HepG2 (cell line): ENCODE measurements around the gene ATG4B. TPM values are rescaled to one million over a fixed set of nuclear protein-coding genes. Genes with fewer than 3 reads are reported as not detected.

Source experiments
- AHR ChIP-seq: IDR thresholded peaks from 2 replicates; pipeline ENCODE4 v1.6.1; 2018; ENCODE audit warnings: missing genetic modification reagents, missing compliant biosample characterization
- ARNT ChIP-seq: fragments of 450-650 bp; IDR thresholded peaks from 2 replicates; pipeline ENCODE4 v1.6.1; 2017
- ATM ChIP-seq: fragments of 450-650 bp; IDR thresholded peaks from 2 replicates; pipeline ENCODE4 v1.7.1; 2017; ENCODE audit warnings: mild to moderate bottlenecking, borderline replicate concordance
- CHD2 ChIP-seq: IDR thresholded peaks from 2 replicates; pipeline ENCODE4 v1.6.1; 2011; ENCODE audit warnings: low read depth, low read length, improper control_type of control experiment
- DPF2 ChIP-seq: sonication (generic); formaldehyde crosslinking; IDR thresholded peaks from 2 replicates; pipeline ENCODE4 v1.4.0; 2020; ENCODE audit warnings: mild to moderate bottlenecking, low read depth, missing genetic modification reagents, borderline replicate concordance
- GABPA ChIP-seq, 2 experiments: IDR thresholded peaks; 2 replicates each; pipeline ENCODE4 v1.6.1; 2011 to 2016; ENCODE audit warnings: low read depth in 2 of 2, low read length in 1 of 2, missing biosample characterization in 1 of 2, missing genetic modification characterization in 1 of 2
- GABPB1 ChIP-seq: IDR thresholded peaks from 2 replicates; pipeline ENCODE4 v1.6.1; 2016; ENCODE audit warnings: mild to moderate bottlenecking, missing genetic modification reagents, moderate library complexity, missing compliant biosample characterization
- MTF1 ChIP-seq: sonication (generic); formaldehyde crosslinking; IDR thresholded peaks from 2 replicates; pipeline ENCODE4 v1.5.0; 2020; ENCODE audit warnings: missing genetic modification reagents
- NFKBIZ ChIP-seq: IDR thresholded peaks from 2 replicates; pipeline ENCODE4 v1.6.1; 2018; ENCODE audit warnings: missing genetic modification reagents, missing compliant biosample characterization
- POLR2A ChIP-seq, 2 experiments: IDR thresholded peaks; 2 replicates each; pipeline ENCODE4 v1.6.1; 2011; ENCODE audit warnings: low read depth in 2 of 2, low read length in 2 of 2, mild to moderate bottlenecking in 1 of 2, moderate library complexity in 1 of 2; ENCODE audit not compliant: insufficient read depth in 1 of 2
- SP1 ChIP-seq, 2 experiments: fragments of 450-650 bp in 1 of 2; sonication (generic) in 1 of 2; formaldehyde crosslinking in 1 of 2; IDR thresholded peaks; 2 replicates each; pipeline versions ENCODE4 v1.4.0 to v1.6.1; 2016 to 2020; ENCODE audit warnings: missing genetic modification reagents in 1 of 2
- TOE1 ChIP-seq: sonication (generic); formaldehyde crosslinking; IDR thresholded peaks from 2 replicates; pipeline ENCODE4 v1.4.0; 2020; ENCODE audit warnings: mild to moderate bottlenecking, missing genetic modification reagents
- ZNF160 ChIP-seq: sonication (generic); formaldehyde crosslinking; IDR thresholded peaks from 2 replicates; pipeline ENCODE4 v1.8.0; 2022; ENCODE audit warnings: mild to moderate bottlenecking, inconsistent platforms, missing genetic modification reagents
- ZNF296 ChIP-seq: sonication (generic); formaldehyde crosslinking; conservative IDR thresholded peaks from 2 replicates; pipeline ENCODE4 v1.5.0; 2020; ENCODE audit warnings: mild to moderate bottlenecking, missing genetic modification reagents
- ZNF34 ChIP-seq: sonication (generic); formaldehyde crosslinking; IDR thresholded peaks from 2 replicates; pipeline ENCODE4 v1.4.0; 2020; ENCODE audit warnings: mild to moderate bottlenecking, missing genetic modification reagents, borderline replicate concordance
- ZNF431 ChIP-seq: sonication (generic); formaldehyde crosslinking; IDR thresholded peaks from 2 replicates; pipeline ENCODE4 v1.9.0; 2022; ENCODE audit warnings: missing genetic modification reagents, low read depth, mild to moderate bottlenecking, borderline replicate concordance
- ZNF577 ChIP-seq: sonication (generic); formaldehyde crosslinking; IDR thresholded peaks from 2 replicates; pipeline ENCODE4 v1.4.0; 2020; ENCODE audit warnings: mild to moderate bottlenecking, low read depth, missing genetic modification reagents, borderline replicate concordance
- ZNF614 ChIP-seq: IDR thresholded peaks from 2 replicates; pipeline ENCODE4 v1.6.1; 2018; ENCODE audit warnings: missing biosample characterization, missing genetic modification reagents, inconsistent platforms, borderline replicate concordance
- ZNF780A ChIP-seq: sonication (generic); formaldehyde crosslinking; IDR thresholded peaks from 2 replicates; pipeline ENCODE4 v1.8.0; 2022; ENCODE audit warnings: mild to moderate bottlenecking, missing genetic modification reagents, moderate library complexity
- ZSCAN30 ChIP-seq: sonication (generic); formaldehyde crosslinking; IDR thresholded peaks from 2 replicates; pipeline ENCODE4 v1.5.0; 2020; ENCODE audit warnings: mild to moderate bottlenecking, missing genetic modification reagents
- polyA plus RNA-seq, 8 experiments: library from polyadenylated mRNA; depleted of rRNA in 3 of 8; stranded (reverse) in 7 of 8; unstranded in 1 of 8; fragments of >200 nt; fragmentation: Illumina TruSeq in 4 of 8; extraction: Trizol in 4 of 8; gene quantifications; 2 replicates each; pipeline versions ENCODE4 v1.2.1 to v1.2.3, GENCODE V29; 2011 to 2016; ENCODE audit warnings: low read depth in 4 of 8, missing spikeins in 1 of 8, mixed read lengths in 1 of 8; ENCODE audit not compliant: insufficient read depth in 1 of 8
- total RNA-seq, 5 experiments: library from RNA; depleted of rRNA; stranded (reverse); fragments of >200 nt; fragmentation: Illumina TruSeq; extraction: Trizol; gene quantifications; 2 replicates each; pipeline ENCODE4 v1.2.3, GENCODE V29; 2016; ENCODE audit warnings: low read depth in 1 of 5
- TF ChIP-seq, protein P1 (sequence below): sonication (generic); formaldehyde crosslinking; IDR thresholded peaks from 2 replicates; pipeline ENCODE4 v1.4.0; 2020; ENCODE audit warnings: missing genetic modification reagents
- TF ChIP-seq, protein P2 (sequence below): sonication (generic); formaldehyde crosslinking; conservative IDR thresholded peaks from 2 replicates; pipeline ENCODE4 v1.4.0; 2020; ENCODE audit warnings: missing genetic modification reagents
- TF ChIP-seq, protein P3 (sequence below), 2 experiments: sonication (generic) in 1 of 2; formaldehyde crosslinking in 1 of 2; IDR thresholded peaks; 2 replicates each; pipeline versions ENCODE4 v1.4.0 to v1.6.1; 2018 to 2020; ENCODE audit warnings: missing genetic modification reagents in 2 of 2, borderline replicate concordance in 1 of 2, low read depth in 1 of 2, mild to moderate bottlenecking in 1 of 2, missing biosample characterization in 1 of 2

The ATG4B gene
- total and polyA plus RNA-seq, 2 of the 13 experiments (the other 11 are each of a cell fraction or from before 2014, with no cell fraction given), result 95.5 to 239 TPM

DNA sequence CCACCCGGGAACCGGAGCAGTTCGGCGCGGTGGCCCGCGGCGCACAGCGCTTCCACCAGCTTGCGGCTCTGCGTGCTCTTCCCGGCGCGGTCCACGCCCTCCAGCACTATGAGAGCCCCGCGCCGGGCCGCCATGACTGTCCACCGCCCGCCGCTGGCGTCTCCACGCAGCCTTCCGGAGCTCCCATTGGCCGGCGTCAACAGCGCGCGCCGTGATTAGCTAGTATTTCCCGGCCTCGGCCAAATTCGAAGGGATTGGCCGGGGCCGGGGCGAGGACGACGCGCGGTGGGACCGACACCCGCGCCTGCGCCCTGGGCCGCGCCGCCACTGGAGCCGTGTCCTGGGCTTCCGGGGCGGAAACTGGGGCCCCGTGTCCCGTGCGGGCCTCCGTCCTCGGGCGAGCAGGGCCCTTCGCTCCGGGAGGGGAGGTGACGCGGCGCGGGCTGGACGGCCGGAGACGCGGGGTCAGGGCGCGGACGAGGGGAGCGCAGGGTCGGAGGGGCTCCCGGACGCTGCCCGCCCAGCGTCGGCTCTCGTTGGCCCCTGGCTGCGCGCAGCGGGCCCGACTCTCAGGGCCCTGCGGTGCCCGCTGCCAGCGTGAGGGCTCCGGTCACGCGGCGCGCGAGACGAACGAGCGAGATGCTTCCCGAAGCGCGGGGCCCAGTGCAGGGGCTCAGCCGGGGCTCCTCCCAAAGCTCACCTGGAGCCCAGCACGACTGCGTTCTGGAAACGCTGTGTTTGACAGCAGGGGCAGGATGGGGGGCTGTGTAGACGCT is 49.3 kb downstream of the ATG4B start, which contains the start of gene DTYMK (continued):
- TF ChIP-seq AHR (peak; percentile 77; the same call in 1 of the 2 replicates), ZNF577 (CRISPR knock-in tag) (0 out of 2 replicates have a peak, but pooled peaks have one; percentile 29), ZNF296 (CRISPR knock-in tag) (no peak; the same call in 1 of the 2 replicates), ZNF34 (peak; percentile 92; the same call in 1 of the 2 replicates), DPF2 (CRISPR knock-in tag) (0 out of 2 replicates have a peak, but pooled peaks have one; percentile 17), ZNF780A (peak; percentile 90; the same call in 1 of the 2 replicates), GABPA (IDR thresholded peaks at IDR 0.05; ENCODE audit: low read depth, low read length) (peak; percentile 75), GABPA (CRISPR knock-in tag; IDR thresholded peaks at IDR 0.05; ENCODE audit: low read depth) (peak; percentile 79), ZSCAN30 (CRISPR knock-in tag) (no peak; the same call in 1 of the 2 replicates), SP1 (IDR thresholded peaks at IDR 0.05) (no peak), SP1 (CRISPR knock-in tag; IDR thresholded peaks at IDR 0.05) (peak; percentile 67), CHD2 (peak; percentile 87), ZNF160 (CRISPR knock-in tag) (peak; percentile 11), TOE1 (CRISPR knock-in tag) (peak; percentile 95), ZNF431 (peak; percentile 88; the same call in 1 of the 2 replicates), NFKBIZ (CRISPR knock-in tag) (peak; percentile 22; the same call in 1 of the 2 replicates), GABPB1 (CRISPR knock-in tag) (peak; percentile 95), POLR2A (IDR thresholded peaks at IDR 0.05; ENCODE audit: insufficient read depth in 1 of 2, low read depth in 2 of 2, low read length in 2 of 2) (peak; percentile 92), MTF1 (0 out of 2 replicates have a peak, but pooled peaks have one; percentile 54), ZNF614 (CRISPR knock-in tag) (0 out of 2 replicates have a peak, but pooled peaks have one; percentile 15), ARNT (no peak), ATM (no peak)
- TF ChIP-seq, protein P1, sequence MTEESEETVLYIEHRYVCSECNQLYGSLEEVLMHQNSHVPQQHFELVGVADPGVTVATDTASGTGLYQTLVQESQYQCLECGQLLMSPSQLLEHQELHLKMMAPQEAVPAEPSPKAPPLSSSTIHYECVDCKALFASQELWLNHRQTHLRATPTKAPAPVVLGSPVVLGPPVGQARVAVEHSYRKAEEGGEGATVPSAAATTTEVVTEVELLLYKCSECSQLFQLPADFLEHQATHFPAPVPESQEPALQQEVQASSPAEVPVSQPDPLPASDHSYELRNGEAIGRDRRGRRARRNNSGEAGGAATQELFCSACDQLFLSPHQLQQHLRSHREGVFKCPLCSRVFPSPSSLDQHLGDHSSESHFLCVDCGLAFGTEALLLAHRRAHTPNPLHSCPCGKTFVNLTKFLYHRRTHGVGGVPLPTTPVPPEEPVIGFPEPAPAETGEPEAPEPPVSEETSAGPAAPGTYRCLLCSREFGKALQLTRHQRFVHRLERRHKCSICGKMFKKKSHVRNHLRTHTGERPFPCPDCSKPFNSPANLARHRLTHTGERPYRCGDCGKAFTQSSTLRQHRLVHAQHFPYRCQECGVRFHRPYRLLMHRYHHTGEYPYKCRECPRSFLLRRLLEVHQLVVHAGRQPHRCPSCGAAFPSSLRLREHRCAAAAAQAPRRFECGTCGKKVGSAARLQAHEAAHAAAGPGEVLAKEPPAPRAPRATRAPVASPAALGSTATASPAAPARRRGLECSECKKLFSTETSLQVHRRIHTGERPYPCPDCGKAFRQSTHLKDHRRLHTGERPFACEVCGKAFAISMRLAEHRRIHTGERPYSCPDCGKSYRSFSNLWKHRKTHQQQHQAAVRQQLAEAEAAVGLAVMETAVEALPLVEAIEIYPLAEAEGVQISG (CRISPR knock-in tag), result peak; percentile 93
- TF ChIP-seq, protein P2, sequence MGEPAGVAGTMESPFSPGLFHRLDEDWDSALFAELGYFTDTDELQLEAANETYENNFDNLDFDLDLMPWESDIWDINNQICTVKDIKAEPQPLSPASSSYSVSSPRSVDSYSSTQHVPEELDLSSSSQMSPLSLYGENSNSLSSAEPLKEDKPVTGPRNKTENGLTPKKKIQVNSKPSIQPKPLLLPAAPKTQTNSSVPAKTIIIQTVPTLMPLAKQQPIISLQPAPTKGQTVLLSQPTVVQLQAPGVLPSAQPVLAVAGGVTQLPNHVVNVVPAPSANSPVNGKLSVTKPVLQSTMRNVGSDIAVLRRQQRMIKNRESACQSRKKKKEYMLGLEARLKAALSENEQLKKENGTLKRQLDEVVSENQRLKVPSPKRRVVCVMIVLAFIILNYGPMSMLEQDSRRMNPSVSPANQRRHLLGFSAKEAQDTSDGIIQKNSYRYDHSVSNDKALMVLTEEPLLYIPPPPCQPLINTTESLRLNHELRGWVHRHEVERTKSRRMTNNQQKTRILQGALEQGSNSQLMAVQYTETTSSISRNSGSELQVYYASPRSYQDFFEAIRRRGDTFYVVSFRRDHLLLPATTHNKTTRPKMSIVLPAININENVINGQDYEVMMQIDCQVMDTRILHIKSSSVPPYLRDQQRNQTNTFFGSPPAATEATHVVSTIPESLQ (CRISPR knock-in tag), result peak; percentile 49; the same call in 1 of the 2 replicates
- TF ChIP-seq, protein P3, sequence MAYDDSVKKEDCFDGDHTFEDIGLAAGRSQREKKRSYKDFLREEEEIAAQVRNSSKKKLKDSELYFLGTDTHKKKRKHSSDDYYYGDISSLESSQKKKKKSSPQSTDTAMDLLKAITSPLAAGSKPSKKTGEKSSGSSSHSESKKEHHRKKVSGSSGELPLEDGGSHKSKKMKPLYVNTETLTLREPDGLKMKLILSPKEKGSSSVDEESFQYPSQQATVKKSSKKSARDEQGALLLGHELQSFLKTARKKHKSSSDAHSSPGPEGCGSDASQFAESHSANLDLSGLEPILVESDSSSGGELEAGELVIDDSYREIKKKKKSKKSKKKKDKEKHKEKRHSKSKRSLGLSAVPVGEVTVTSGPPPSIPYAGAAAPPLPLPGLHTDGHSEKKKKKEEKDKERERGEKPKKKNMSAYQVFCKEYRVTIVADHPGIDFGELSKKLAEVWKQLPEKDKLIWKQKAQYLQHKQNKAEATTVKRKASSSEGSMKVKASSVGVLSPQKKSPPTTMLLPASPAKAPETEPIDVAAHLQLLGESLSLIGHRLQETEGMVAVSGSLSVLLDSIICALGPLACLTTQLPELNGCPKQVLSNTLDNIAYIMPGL (CRISPR knock-in tag; IDR thresholded peaks at IDR 0.05; ENCODE audit: borderline replicate concordance in 1 of 2, low read depth in 1 of 2), result peak; percentile 40 to 67
